HK-2 (cell line): Measurements from ENCODE around the gene MACIR.

Experiments
- DNase-seq: peaks from one replicate; pipeline ENCODE4 v3.0.0-alpha.2; 2018; ENCODE audit not compliant: unreplicated experiment

Gene MACIR

GRCh38 chr5:103245761-103246160 is 12.8 kb upstream of the MACIR start:
- DNase-seq: no peak

DNA sequence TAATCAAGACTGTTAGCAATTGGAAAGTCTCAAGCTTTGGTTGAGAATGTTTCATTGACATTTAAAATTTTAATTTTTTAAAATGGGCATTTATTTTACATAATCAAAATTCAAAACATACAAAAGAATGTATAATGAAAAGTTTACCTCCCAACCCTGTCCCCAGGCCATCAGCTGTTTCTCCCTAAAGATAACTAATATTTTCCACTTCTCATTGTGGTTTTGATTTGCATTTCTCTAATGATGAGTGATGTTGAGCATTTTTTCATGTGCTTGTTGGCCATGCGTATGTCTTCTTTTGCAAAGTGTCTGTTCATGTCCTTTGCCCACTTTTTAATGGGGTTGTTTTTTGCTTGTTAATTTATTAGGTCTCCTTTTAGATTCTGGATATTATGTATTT is 11.4 kb upstream of the MACIR start:
- DNase-seq: no peak

- DNase-seq: no peak
Observed at GRCh38 chr5:103249068-103249467, 9.5 kb upstream of the MACIR start.

- no peak for DNase-seq
Observed at GRCh38 chr5:103254921-103255320, 3.6 kb upstream of the MACIR start.

- no peak for DNase-seq
Observed at GRCh38 chr5:103255691-103256090, 2.9 kb upstream of the MACIR start.

DNA sequence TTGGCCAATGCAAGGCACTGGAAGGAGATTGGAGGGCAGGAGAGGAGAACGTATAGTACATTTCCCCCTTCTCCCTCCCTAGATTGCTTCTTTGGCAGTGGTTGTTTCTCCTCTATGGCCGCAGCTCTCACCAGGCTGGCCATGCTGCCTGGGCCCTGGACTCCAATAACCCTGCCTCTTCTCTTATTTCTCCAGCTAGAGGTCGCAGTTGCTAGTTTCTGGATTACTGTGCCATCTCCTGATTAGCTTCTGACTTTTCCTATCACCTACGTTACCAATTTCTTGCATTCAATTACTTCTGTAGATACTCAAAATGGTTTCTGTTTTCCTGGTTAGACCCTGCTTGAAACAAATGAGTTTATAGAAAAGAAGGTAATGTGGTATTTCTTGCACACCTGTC is 2.4 kb upstream of the MACIR start:
- no peak for DNase-seq

- peak; percentile 60 for DNase-seq
Observed at GRCh38 chr5:103258957-103259704, 568 bp downstream of the MACIR start.

DNA sequence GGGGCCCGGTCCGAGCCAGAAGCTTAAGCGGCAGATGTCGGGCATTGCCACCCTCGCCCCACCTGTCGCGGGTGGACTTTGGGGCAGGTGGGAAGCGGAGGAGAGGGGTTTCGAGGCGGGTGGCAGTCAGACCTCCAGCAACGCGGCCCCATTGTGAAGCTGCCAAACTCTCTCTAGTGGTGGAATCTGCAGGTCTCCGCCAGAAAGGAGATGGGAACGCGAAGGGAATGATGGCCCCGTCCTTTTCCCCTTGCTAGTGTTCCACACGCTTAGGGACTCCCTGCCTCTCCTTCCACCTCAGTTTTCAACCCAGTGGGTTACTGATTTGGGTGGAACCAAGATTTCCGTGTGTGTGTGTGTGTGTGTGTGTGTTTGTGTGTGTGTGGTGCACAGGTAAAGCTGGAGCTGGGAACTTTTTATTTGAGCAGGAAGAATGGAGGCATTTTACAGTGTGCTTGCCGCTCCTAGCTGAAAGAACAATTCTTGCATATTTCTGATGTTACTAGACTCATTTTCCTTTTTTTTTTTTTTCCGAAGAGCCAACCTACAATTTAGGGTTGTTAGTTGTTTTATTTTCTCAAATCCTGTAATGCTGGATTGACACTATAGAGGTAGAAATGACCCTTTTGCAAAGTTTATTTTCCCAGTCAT is 1.3 kb downstream of the MACIR start:
- DNase-seq: peak; percentile 58

GRCh38 chr5:103260951-103261350 is 2.4 kb downstream of the MACIR start:
- DNase-seq: no peak

- no peak for DNase-seq
Observed at GRCh38 chr5:103262422-103262871, 3.9 kb downstream of the MACIR start.

DNA sequence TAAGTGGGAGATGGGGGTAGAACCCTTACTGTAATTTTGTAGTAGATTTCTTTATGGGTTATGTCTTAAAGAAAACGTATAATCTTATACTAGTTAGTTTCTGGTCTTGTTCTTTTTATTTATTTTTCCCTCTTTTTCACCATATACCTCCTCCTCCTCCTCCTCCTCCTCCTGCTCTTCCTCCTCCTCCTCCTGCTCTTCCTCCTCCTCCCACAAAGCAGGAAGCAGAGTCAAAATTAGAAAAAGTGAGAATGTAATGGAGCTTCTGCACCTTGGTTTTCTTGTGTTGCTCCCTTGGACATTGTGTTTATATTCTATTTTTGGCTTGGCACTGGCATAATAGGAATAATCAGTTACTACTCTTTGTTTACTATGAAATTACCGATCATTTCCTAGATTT is 4.5 kb downstream of the MACIR start:
- DNase-seq: no peak

- no peak for DNase-seq
Observed at GRCh38 chr5:103264508-103264907, 5.9 kb downstream of the MACIR start.

- no peak for DNase-seq
Observed at GRCh38 chr5:103270581-103270980, 12.0 kb downstream of the MACIR start.

GRCh38 chr5:103271570-103272289 is 13.2 kb downstream of the MACIR start:
- no peak for DNase-seq

GRCh38 chr5:103272377-103272776 is 13.8 kb downstream of the MACIR start:
- DNase-seq: no peak

DNA sequence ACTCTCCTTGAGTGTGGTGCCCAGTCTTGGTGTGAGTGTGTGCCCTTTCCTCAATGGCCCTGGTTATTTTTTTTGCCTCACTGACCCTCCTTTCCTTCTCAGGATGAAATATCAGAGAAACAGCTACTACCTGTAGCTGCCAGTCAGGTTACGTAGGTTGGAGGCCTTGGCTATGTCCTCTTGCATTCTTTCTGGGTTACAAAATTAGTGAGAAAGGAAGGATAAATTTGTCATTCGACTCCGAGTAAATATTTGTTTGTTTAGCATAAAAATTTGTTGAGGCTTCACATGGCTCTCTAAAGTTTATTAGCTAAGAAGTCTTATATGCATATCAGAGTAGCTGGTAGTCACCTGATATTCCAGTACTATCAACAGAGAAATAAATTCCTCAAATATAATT is 15.4 kb downstream of the MACIR start:
- DNase-seq: no peak

- DNase-seq: no peak
Observed at GRCh38 chr5:103275851-103276250, 17.3 kb downstream of the MACIR start.

DNA sequence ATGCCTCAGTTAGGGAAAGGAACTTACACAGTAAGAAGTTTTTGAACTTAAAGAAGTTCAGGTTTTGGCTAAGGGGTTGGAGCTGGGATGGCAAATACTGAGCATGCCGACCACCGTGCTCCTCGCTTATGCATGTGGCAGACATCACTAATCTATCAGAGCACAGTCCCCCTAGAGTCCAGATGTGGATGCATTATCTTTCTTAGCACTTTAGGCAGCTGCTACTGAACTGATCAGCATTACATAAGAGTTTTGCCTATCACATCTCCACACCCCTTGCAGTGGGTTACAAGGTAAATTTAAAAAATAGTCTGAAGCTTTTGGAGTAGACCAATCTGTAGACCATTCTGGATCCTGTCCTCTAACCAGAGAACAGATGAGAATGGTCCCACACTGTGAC is 22.4 kb downstream of the MACIR start:
- no peak for DNase-seq

DNA sequence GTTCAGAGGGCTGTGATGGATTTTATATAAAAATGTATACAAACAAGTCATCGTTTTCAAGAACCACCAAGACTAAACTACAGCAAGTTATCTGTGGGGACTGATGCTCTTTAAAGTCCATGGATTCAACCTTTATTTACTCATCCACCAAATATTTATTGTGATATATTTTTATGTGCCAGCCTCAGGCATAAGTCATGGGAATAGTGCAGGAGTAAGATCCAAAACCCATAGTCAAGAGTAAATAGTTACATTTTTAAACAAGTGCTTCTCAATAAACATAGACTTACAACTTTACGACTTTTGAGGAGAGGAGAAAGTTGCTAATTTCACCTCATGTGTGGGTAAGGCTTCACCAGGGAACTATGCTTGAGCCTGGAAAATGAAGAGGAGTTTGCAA is 24.6 kb downstream of the MACIR start:
- no peak for DNase-seq

GRCh38 chr5:103283869-103284268 is 25.3 kb downstream of the MACIR start:
- DNase-seq: no peak

- DNase-seq: no peak
Observed at GRCh38 chr5:103286622-103287021, 28.1 kb downstream of the MACIR start.

GRCh38 chr5:103289024-103289423 is 30.5 kb downstream of the MACIR start:
- no peak for DNase-seq

GRCh38 chr5:103290846-103291245 is 32.3 kb downstream of the MACIR start:
- DNase-seq: no peak
